Subcutaneous adipose tissue (tissue), 4 donors: Measurements from ENCODE around the gene CMBL. TPM values are rescaled to one million over a fixed set of nuclear protein-coding genes. Genes with fewer than 3 reads are reported as not detected.

Experiments
- CTCF ChIP-seq: fragments of 450-650 bp; IDR thresholded peaks from one replicate; pipeline ENCODE4 v1.5.1; 2016; ENCODE audit warnings: low read depth, mild to moderate bottlenecking, control low read depth, antibody characterized with exemption, moderate library complexity
- total RNA-seq, 4 donors: library from RNA; depleted of rRNA; stranded (reverse); fragments of >200 nt; gene quantifications; one replicate each; pipeline ENCODE4 v1.1.0, GENCODE V29; 2016

CMBL gene
- 10 to 100 TPM in 3 of 4 donors, 1 to 10 TPM in 1; 8.5 to 19.9 (median 14.6) TPM for total RNA-seq

GRCh38 chr5:10307206-10308148 lies at the start of gene CMBL:
TSS of gene CMBL (minus strand) at chr5:10307902. CDS start at chr5:10290762, 17,140 bp downstream.
- no peak for TF ChIP-seq CTCF

DNA sequence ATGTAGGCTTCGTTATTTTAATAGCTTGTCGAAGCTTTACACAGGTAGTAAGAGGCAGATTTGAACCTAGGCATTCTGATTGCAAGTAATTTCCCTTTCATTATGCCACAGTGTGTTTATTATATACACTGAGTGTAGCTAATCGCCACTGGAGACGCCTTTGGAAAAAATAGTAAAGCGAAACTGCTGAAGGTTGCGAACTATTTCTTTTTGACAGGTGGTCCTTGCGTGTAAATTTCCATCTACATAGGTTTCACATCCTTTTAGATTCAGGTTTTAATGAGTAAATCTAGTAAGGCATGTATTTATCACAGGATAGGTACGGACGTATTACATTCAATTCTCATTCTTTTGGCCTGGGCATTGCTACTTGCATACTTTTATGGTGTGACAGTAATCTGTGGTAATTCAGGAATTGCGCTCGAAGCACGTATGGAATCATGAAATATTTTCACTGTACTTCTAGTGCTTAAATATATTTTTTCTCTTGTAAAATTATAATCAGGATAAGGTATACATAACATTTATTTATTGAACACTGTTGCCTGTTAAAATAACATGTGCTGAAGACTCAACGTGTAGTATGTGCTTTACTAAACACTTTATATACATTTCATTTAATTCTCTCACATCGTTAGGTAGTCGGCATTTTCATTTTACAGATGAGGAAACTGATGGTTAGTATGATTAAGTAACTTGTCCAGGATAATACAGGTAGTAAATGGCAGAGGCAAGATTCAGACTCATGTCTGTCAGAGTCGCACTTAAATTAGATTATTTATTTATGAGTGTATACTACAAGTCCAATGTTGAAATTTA lies 47.6 kb upstream of the CMBL start:
- no peak for TF ChIP-seq CTCF

- TF ChIP-seq CTCF, result no peak
Measured at GRCh38 chr5:10354048-10354872, 46.6 kb upstream of the CMBL start.

- no peak for TF ChIP-seq CTCF
Measured at GRCh38 chr5:10353241-10354047, 45.7 kb upstream of the CMBL start, which contains the start of gene MARCHF6. TSS of gene MARCHF6 (plus strand) at chr5:10353695. CDS start at chr5:10353899, 204 bp downstream.

GRCh38 chr5:10352430-10353240 lies 44.9 kb upstream of the CMBL start:
- no peak for TF ChIP-seq CTCF

GRCh38 chr5:10351919-10352318 lies 44.2 kb upstream of the CMBL start:
- no peak for TF ChIP-seq CTCF
